MG63 (cell line): ENCODE measurements around the gene SSBP4. TPM values are rescaled to one million over a fixed set of nuclear protein-coding genes. Genes with fewer than 3 reads are reported as not detected.

ENCODE experiments used
- DNase-seq: peaks from one replicate; pipeline ENCODE4 v3.0.0-alpha.2; 2020
- H3K27me3 ChIP-seq: fragments of 250-450 bp; sonication (Bioruptor Pico); 2 replicates; pipeline ENCODE4 v1.5.1; 2020; ENCODE audit warnings: mild to moderate bottlenecking, moderate library complexity
- H3K36me3 ChIP-seq: fragments of 250-450 bp; sonication (Bioruptor Pico); 2 replicates; pipeline ENCODE4 v1.5.1; 2020; ENCODE audit warnings: mild to moderate bottlenecking, moderate library complexity
- H3K4me3 ChIP-seq: fragments of 250-450 bp; sonication (Bioruptor Pico); 2 replicates; pipeline ENCODE4 v1.5.1; 2020; ENCODE audit warnings: mild to moderate bottlenecking, moderate library complexity
- H3K9me3 ChIP-seq: fragments of 250-450 bp; sonication (Bioruptor Pico); 2 replicates; pipeline ENCODE4 v1.5.1; 2020; ENCODE audit warnings: mild to moderate bottlenecking, moderate library complexity
- total RNA-seq: library from RNA; depleted of rRNA; stranded (reverse); fragments of >200 nt; shearing (Covaris generic); gene quantifications from 2 replicates; pipeline ENCODE4 v1.2.3, GENCODE V29; 2014; ENCODE audit warnings: low replicate concordance

SSBP4 gene
- total RNA-seq, 1 experiment from 2014 or later = 203 TPM

DNA sequence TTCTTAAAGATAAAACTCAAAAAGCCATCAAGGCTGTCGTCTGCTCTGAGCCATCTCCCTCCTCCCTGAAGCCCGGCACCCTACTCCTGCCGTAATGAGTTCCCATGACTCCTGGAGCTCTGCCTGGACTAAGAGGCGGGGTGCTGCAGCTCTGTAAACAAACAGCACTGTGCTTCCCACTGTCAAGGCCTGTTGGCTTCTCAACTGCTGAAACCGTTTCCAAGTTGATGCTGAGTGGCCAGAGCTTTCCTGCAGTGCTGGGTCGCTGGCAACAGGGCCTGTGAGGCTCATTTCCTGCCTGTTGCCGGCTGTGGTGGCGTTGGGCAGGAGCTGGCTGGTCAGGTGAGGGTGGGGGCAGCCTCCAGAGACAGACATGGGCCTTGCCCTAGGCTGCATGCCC, 45.4 kb downstream of the SSBP4 start:
- H3K36me3 ChIP-seq = peaks cover 49% of the 10 kb centered on the region

DNA sequence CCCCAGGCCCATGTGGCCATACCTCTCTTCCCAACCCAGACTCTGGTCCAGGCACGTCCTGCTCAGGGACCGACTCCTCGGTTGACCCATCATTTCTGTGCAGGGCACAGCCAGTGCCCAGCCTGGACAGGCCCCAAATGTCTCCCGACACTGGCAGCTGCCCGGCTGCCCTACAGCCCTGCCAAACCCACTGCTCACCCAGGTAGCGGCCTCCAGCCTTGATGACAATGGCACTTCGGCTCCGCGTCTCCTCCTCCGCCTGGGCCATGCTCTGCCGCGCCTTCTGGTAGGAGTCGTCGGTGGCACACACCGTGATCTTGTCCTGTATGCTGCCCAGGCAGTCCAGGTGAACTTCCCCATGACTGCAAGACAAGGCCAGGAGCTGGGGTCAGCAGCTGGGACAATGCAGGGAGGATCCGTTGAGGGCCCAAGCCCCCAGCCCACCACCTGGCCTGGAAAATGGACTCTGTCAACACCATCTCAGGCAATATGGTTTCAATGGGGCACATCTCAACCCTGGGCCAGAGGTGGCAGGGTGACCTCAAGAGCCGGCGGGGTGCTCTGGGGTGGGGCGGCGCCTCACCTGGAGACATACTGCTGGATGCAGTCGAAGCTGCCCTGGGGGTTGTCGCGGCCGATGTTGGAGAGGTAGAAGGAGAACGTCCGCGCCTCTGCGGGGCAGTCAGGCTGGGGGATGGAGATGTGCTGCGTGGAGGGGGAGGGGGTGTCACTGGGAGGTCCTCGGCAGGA, 46.2 kb downstream of the SSBP4 start:
- Histone ChIP-seq H3K36me3 (peaks cover 52% of the 10 kb centered on the region), H3K27me3 (no peaks in the 10 kb centered on the region), H3K4me3 (no peak overlapping the region), H3K9me3 (no peaks in the 10 kb centered on the region)
- no peak for DNase-seq

More for the DNA sequence above, 45.4 kb downstream of the SSBP4 start:
- no peak overlapping the region for H3K4me3 ChIP-seq
- no peaks in the 10 kb centered on the region for H3K9me3 ChIP-seq
- no peaks in the 10 kb centered on the region for H3K27me3 ChIP-seq
- peak; percentile 99 for DNase-seq

DNA sequence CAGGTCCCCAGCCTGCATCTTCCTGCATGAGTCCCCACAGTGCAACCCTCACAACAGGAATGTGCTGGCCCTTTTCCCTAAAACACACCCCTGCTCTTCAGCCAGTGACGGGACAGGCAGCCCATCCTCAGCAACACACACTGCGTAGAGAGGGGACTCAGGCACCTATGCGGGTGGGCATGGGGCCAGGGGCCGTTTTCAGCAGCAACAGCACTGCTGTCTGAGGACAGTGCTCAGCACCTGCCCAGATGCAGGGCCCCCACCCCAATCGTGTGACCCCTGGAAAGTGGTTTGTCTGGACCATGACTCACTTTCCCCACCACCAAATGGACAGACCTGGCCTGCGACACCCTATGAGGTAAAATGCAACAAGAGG, 46.8 kb downstream of the SSBP4 start:
- no peak for DNase-seq
- Histone ChIP-seq H3K36me3 (peaks cover 52% of the 10 kb centered on the region), H3K9me3 (no peaks in the 10 kb centered on the region), H3K27me3 (no peaks in the 10 kb centered on the region), H3K4me3 (no peak overlapping the region)

GRCh38 chr19:18466354-18466753, 47.2 kb downstream of the SSBP4 start:
- peaks cover 52% of the 10 kb centered on the region for H3K36me3 ChIP-seq
- H3K9me3 ChIP-seq = no peaks in the 10 kb centered on the region
- no peaks in the 10 kb centered on the region for H3K27me3 ChIP-seq
- H3K4me3 ChIP-seq = no peak overlapping the region
- DNase-seq = no peak

DNA sequence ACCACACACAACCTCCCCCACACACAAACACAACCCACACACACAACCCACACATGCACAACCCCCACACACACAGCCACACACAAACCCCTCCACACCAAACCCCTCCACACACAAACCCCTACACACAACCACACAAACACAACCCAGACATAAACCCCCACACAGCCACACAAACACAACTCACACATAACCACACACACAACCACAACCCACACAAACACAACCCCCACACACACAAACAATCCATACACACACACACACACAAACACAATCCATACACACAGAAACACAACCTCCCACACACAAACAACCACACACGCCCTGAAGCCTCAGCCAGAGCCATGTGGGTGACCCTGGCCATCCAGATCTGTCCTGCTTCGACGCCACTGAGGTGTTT, 48.8 kb downstream of the SSBP4 start:
- Histone ChIP-seq H3K36me3 (peaks cover 50% of the 10 kb centered on the region), H3K27me3 (no peaks in the 10 kb centered on the region), H3K9me3 (no peaks in the 10 kb centered on the region), H3K4me3 (no peak overlapping the region)
- DNase-seq = no peak

DNA sequence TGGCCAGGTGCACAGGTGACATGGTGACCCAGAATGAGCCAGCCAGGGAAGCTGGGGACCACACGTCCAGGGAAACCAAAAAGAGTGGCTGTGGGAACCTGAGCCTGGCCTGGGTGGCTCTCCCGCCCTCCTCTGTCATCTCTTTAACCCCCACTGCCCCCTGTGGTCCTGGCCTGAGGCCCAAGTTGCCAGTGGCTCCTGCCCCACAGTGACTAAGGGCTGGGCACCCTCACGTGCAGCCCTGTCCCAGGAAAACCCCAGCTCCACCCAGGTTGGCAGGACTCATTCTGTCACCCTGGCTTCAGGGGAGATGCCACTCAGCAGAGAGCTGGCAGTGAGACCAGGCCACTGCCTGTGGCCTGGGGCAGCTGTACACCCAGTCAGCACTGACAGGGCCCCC, 49.3 kb downstream of the SSBP4 start:
- Histone ChIP-seq H3K36me3 (peaks cover 48% of the 10 kb centered on the region), H3K27me3 (no peaks in the 10 kb centered on the region), H3K9me3 (no peaks in the 10 kb centered on the region), H3K4me3 (no peak overlapping the region)
- peak; percentile 70 for DNase-seq

DNA sequence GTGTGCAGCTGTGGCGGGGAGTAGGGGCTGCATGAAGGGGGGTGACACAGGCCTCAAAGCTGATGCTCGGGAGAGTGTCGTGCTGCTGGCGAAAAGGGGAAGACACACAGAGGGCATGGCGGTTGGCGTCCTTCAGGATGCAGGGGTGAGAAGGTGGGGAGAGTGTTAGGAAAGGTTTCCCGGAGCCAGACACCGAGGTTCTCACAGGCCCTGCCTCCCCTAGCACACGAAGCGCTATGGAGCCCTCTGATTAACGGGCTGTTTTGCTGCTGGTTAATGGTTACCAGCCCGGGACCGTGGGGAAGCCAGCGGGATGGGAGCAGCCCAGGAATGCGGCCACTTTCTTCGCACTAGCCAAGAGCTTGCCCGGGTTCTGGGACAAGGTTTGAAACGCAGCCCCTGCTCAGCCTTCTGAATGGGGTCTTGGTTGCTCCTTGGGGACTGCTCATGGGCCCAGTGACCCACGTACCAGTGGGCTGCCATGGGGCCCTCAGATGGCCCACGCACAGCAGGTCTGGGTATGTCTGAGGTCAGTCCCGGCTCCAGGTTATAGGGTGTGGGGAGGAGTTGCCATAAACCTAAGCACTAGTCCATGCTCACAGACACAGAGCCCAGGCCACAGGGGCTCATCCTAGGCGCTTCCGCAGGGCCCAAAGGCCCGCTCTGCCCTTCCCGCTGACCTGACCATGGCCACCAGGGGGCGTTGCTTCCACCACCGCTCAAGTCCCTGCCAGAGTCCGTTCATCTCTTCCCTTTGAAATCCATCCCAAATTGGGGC, 50.1 kb downstream of the SSBP4 start:
- Histone ChIP-seq H3K4me3 (no peak overlapping the region), H3K9me3 (no peaks in the 10 kb centered on the region), H3K36me3 (peaks cover 42% of the 10 kb centered on the region), H3K27me3 (no peaks in the 10 kb centered on the region)
- peak; percentile 46 for DNase-seq

GRCh38 chr19:18470787-18471186, 51.6 kb downstream of the SSBP4 start:
- no peaks in the 10 kb centered on the region for H3K27me3 ChIP-seq
- H3K36me3 ChIP-seq = peaks cover 32% of the 10 kb centered on the region

DNA sequence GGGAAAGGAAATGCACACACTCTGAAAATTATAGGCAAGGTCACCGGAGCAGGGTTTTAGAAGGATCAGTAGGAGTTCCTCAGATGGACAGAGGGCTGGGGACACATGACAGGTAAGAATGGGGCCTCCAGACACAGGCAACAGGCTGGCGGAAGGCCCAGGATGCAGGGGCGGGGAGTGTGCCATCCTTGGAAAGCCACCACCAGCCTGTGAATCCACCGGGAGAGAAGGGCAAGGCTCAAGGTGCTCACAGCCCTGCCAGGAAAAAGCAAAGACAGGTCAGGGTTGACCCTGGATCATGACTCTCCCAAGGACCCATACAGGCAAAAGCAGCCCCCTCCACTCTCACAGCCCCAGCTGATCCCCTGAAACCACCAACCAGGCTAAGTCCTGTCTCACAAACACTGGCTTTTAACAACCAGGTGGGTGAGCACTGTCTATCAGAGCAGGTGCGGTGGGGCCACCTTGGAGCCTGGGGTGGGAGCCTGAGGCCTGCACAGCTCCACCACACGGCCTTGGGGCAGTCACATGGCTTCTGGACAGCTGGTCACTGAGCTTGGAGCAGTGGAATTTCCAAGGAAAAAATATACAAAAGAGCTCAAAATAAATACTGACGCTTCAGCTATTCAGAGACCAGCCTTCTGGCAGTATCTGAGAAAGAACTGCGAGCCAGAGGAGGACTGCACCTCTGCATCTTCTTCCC, 54.0 kb downstream of the SSBP4 start:
- Histone ChIP-seq H3K36me3 (peaks cover 41% of the 10 kb centered on the region), H3K4me3 (no peak overlapping the region), H3K27me3 (no peaks in the 10 kb centered on the region), H3K9me3 (no peaks in the 10 kb centered on the region)
- DNase-seq = no peak

More at GRCh38 chr19:18470787-18471186, 51.6 kb downstream of the SSBP4 start:
- Histone ChIP-seq H3K9me3 (no peaks in the 10 kb centered on the region), H3K4me3 (no peak overlapping the region)
- no peak for DNase-seq

GRCh38 chr19:18473706-18474087, 54.5 kb downstream of the SSBP4 start:
- Histone ChIP-seq H3K27me3 (no peaks in the 10 kb centered on the region), H3K36me3 (peaks cover 47% of the 10 kb centered on the region), H3K4me3 (no peak overlapping the region), H3K9me3 (no peaks in the 10 kb centered on the region)
- DNase-seq = no peak

DNA sequence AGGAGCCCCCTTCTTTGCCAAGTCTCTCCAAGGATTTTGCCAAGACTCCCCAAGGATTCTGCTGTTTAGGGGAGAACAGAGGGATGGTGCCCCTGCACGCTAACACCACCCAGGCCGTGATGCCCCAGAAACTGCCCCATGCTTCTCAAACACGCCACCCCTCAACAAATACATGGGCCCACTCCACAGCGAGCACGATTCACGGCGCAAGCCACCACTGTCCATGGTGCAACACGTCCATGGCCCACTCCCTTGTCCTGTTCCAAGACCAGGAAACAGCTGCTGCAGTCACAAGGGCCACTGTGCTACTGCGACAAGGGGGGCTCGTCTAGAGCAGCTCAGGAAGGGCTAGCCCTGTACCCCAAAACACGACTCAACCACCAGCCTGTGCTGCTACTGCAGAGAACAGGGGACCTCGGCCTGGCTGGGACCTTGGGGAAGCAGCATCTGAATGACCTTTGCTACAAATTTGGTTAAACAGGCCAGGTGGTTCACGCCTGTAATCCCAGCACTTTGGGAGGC, 55.2 kb downstream of the SSBP4 start:
- no peak for DNase-seq
- no peaks in the 10 kb centered on the region for H3K27me3 ChIP-seq
- H3K36me3 ChIP-seq = peaks cover 49% of the 10 kb centered on the region
- no peak overlapping the region for H3K4me3 ChIP-seq
- H3K9me3 ChIP-seq = no peaks in the 10 kb centered on the region

DNA sequence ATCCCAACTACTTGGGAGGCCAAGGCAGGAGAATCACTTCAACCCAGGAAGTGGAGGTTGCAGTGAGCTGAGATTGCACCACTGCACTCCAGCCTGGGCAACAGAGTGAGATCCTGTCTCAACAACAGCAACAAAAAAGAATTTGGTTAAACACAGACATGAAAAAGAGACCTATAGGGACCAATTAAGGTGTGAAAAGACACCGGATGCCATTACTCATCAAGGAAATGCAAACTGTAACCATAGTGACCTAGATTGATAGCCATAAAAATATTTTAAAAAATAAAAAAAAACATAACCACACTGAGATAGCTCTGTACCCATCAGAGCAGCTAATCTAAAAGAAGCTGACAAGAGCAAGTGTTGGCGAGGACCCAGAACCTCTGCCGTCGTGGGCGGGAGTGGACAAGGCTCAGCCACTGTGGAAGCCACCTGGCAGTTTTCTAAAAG, 55.8 kb downstream of the SSBP4 start:
- no peaks in the 10 kb centered on the region for H3K9me3 ChIP-seq

DNA sequence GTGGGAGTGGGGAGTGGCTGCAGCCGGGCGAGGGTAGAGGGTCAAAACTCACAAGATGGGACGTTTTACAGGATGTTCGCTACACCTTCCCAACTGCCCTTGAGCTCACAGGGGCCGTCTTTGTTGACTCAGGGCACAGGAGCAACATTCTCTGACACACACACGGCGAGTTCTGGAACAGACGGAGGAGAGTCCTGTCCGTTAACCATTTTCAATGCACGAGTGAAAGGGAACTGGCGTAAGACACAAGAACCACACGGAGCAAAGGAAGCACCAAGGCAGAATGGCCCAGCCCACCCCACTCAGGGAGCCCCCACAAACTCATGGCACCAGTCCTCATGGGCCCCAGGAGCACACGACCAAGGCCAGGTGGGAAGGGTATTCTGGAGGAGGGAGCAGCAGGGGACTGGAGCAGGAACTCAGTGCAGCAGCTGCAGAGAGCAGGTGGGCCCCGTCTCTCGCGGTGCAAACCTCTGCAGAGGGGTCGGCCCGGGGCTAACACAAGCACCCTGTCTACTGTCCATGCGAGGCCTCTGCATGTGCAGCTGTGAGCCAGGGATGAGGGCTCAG, 56.6 kb downstream of the SSBP4 start:
- Histone ChIP-seq H3K9me3 (no peaks in the 10 kb centered on the region), H3K27me3 (no peaks in the 10 kb centered on the region), H3K4me3 (no peak overlapping the region), H3K36me3 (peaks cover 35% of the 10 kb centered on the region)
- DNase-seq = no peak

More for the DNA sequence above, 55.8 kb downstream of the SSBP4 start:
- no peak overlapping the region for H3K4me3 ChIP-seq
- H3K27me3 ChIP-seq = no peaks in the 10 kb centered on the region
- peaks cover 43% of the 10 kb centered on the region for H3K36me3 ChIP-seq
- no peak for DNase-seq

DNA sequence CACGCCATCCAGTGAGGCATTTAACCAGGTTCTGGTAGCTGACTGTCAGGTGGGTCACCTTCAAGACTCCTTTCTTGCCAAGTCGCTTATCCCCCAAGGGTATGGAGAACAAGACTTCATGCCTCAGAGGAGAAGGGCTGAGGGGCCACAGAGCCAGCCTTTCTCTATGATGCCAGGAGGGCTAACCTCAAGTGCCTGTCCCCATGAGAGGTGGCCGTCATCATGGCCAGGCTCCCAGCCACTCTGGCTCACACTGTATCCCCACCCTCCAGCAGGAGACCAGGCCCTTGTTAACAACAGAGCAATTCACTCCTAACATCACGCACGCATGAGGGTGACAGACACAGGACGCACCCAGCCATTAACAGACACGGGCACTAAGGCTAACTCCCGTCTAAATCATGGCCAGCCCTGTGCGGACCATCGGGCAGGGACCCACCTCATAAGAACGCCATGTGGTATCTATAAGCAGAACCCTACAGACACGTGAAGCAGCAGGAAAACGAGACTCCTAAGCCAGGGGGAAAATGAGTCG, 57.4 kb downstream of the SSBP4 start:
- peaks cover 29% of the 10 kb centered on the region for H3K36me3 ChIP-seq
- H3K4me3 ChIP-seq = no peak overlapping the region
- H3K9me3 ChIP-seq = no peaks in the 10 kb centered on the region
- no peak for DNase-seq
- H3K27me3 ChIP-seq = no peaks in the 10 kb centered on the region

DNA sequence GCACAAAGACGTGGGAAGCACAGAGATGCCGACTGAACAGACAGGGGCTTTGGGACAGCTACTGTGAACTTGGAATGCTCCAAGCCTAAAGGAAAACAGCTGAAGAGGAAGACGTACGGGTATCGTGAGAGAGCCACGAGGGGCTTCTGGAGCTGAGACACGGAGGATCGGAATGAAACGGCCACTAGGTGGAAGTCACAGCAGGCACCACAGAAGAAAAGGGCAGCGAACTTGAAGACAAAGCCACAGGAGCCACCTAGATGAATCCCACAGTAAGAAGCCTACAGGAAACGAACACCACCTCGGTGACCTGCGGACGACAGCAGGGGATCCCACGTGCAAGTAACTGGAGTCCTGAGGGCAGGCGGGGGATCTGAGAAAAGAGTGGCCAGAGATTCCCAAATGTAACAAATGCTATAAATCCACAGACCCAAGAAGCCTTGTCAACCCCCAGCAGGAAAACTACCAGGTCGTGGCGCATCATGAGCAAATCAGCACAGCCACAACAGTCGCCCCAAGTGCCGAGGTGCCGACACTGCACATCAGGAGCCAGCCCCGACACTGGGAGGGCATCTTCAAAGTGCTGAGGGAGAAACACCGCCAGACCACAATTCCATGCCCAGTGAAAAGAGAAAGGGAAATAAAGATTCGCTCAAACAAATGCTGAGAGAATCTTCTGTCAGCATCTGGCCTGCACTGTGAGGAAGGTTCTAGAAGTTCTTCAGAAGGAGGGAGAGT, 58.0 kb downstream of the SSBP4 start:
- H3K27me3 ChIP-seq = no peaks in the 10 kb centered on the region
- no peak for DNase-seq

DNA sequence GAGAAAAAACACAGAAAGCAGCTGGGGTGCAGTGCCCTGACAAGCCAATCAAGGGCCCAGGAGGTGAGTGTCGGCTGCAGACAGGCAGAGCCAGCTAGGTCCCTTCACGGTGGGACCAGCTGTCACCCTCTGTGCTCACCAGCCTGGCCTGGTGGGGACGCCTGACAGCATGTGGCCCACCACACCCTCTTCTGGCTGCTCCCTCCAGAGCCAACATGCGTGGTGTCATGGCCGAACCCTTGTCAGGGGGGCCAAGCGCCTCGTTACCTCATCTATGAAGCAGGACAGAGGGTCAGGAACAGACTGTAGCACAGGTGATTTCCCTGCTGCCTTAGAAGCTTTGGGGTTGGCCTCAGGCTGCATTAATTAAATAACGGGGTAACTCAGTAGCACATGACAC, 58.8 kb downstream of the SSBP4 start:
- H3K36me3 ChIP-seq = peaks cover 22% of the 10 kb centered on the region
- no peak for DNase-seq
- H3K9me3 ChIP-seq = no peaks in the 10 kb centered on the region
- H3K4me3 ChIP-seq = no peak overlapping the region
- H3K27me3 ChIP-seq = no peaks in the 10 kb centered on the region

More for the DNA sequence above, 58.0 kb downstream of the SSBP4 start:
- Histone ChIP-seq H3K36me3 (peaks cover 25% of the 10 kb centered on the region), H3K4me3 (no peak overlapping the region), H3K9me3 (no peaks in the 10 kb centered on the region)
